Measurements from ENCODE around the gene C9orf50.

The C9orf50 gene

DNA sequence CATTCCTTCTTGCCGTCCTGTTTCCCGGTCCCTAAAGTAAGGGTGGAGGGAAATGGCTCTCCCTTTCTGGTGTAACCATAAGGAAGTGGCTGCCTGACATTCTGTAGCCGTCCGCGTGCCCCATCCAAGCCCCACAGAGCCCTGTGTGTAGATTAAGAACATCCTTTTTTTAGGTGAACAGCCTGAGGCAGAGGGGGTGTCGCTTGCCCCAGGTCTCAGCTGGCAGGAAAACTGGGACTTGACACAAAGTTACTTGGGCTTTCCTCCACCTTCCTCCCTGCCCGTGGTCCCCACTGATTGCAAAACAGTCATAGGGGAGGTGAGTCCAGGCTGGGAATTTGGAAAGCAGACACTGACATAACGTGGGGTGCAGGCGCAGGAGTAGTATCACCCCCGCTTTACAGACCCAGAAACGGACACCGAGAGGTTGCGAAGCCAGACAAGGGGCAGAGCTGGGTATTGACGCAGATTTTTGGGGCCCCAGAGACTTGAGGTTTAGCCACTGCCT lies 22.8 kb downstream of the C9orf50 start:
- no peak for DNase-seq (ENCODE audit: low spot score)
- TF ChIP-seq CTCF (IDR thresholded peaks at IDR 0.05; ENCODE audit: poor library complexity, severe bottlenecking) = no peak
- Histone ChIP-seq H3K4me1 (ENCODE audit: insufficient read depth, poor library complexity, severe bottlenecking) (no peaks in the 10 kb centered on the region), H3K4me3 (ENCODE audit: severe bottlenecking) (no peak overlapping the region), H3K27ac (ENCODE audit: poor library complexity, severe bottlenecking) (no peak overlapping the region), H3K27me3 (ENCODE audit: insufficient read depth, poor library complexity, severe bottlenecking) (no peaks in the 10 kb centered on the region), H3K9me3 (ENCODE audit: severe bottlenecking) (no peaks in the 10 kb centered on the region), H3K36me3 (ENCODE audit: low read depth) (no peaks in the 10 kb centered on the region)
- ATAC-seq (ENCODE audit: low read depth) = no peak

- TF ChIP-seq CTCF (IDR thresholded peaks at IDR 0.05; ENCODE audit: poor library complexity, severe bottlenecking) = no peak
- peak; percentile 44 for ATAC-seq (ENCODE audit: low read depth)
Observed at GRCh38 chr9:129597355-129598088, 23.4 kb downstream of the C9orf50 start.

DNA sequence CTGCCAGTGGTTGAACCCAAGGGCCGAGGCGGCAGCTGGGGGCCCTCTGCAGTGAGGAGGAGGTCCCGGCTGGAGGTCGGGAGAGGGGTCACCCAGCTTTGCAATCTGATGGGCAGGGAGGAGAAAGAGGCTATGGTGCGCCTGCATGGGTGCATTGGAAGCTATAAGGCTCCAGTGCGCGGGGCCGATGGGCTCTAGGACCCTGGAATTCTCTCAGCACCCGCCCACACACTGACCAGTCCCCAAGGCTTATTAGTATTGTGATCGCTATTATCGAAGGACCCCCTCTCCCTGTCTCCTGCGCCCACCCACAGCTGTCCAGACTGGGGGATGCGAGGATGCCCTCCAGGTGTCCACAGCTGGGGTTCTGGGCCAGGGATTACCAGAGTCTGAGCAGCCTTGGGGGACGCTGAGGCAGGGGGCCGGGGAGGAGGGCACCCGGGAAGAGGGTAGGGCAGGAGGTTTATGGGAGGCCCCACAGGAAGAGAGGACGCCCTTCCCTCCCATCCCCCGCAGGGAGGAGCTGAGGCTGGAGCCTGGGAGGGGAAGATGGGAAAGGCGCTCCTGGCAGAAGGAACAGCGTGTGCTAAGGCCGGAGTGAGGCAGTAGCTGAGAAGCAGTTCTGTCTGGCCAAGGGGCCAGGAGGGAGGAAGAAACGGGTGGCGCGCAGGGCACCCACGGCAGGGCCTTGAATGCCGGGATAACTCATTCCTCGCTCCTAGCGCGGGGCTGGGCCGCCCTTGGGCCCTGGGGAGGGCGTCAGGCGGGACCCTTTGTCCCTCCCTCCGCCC lies 24.2 kb downstream of the C9orf50 start:
- H3K36me3 ChIP-seq (ENCODE audit: low read depth) = no peaks in the 10 kb centered on the region
- H3K4me1 ChIP-seq (ENCODE audit: insufficient read depth, poor library complexity, severe bottlenecking) = no peaks in the 10 kb centered on the region
- H3K9me3 ChIP-seq (ENCODE audit: severe bottlenecking) = no peaks in the 10 kb centered on the region
- TF ChIP-seq CTCF (IDR thresholded peaks at IDR 0.05; ENCODE audit: poor library complexity, severe bottlenecking) = no peak
- ATAC-seq (ENCODE audit: low read depth) (peak; percentile 48; the same call in 2 of the 3 replicates), DNase-seq (ENCODE audit: low spot score) (no peak)
- H3K27ac ChIP-seq (ENCODE audit: poor library complexity, severe bottlenecking) = no peak overlapping the region
- peak overlapping the region; percentile 23 for H3K4me3 ChIP-seq (ENCODE audit: severe bottlenecking)
- H3K27me3 ChIP-seq (ENCODE audit: insufficient read depth, poor library complexity, severe bottlenecking) = no peaks in the 10 kb centered on the region

More at GRCh38 chr9:129597355-129598088, 23.4 kb downstream of the C9orf50 start:
- no peak for DNase-seq (ENCODE audit: low spot score)
- no peaks in the 10 kb centered on the region for H3K27me3 ChIP-seq (ENCODE audit: insufficient read depth, poor library complexity, severe bottlenecking)
- H3K27ac ChIP-seq (ENCODE audit: poor library complexity, severe bottlenecking) = no peak overlapping the region
- H3K4me3 ChIP-seq (ENCODE audit: severe bottlenecking) = peak overlapping the region; percentile 23
- H3K4me1 ChIP-seq (ENCODE audit: insufficient read depth, poor library complexity, severe bottlenecking) = no peaks in the 10 kb centered on the region
- H3K9me3 ChIP-seq (ENCODE audit: severe bottlenecking) = no peaks in the 10 kb centered on the region
- H3K36me3 ChIP-seq (ENCODE audit: low read depth) = no peaks in the 10 kb centered on the region

GRCh38 chr9:129595903-129596540 lies 24.9 kb downstream of the C9orf50 start:
- Histone ChIP-seq H3K27ac (ENCODE audit: poor library complexity, severe bottlenecking) (no peak overlapping the region), H3K27me3 (ENCODE audit: insufficient read depth, poor library complexity, severe bottlenecking) (no peaks in the 10 kb centered on the region), H3K4me1 (ENCODE audit: insufficient read depth, poor library complexity, severe bottlenecking) (no peaks in the 10 kb centered on the region), H3K9me3 (ENCODE audit: severe bottlenecking) (no peaks in the 10 kb centered on the region), H3K36me3 (ENCODE audit: low read depth) (no peaks in the 10 kb centered on the region), H3K4me3 (ENCODE audit: severe bottlenecking) (no peak overlapping the region)
- no peak for TF ChIP-seq CTCF (IDR thresholded peaks at IDR 0.05; ENCODE audit: poor library complexity, severe bottlenecking)
- no peak for ATAC-seq (ENCODE audit: low read depth)
- DNase-seq (ENCODE audit: low spot score) = no peak

Measured in RWPE2 (cell line).